ENCODE data around the gene PCDH8. TPM values are rescaled to one million over a fixed set of nuclear protein-coding genes. Genes with fewer than 3 reads are reported as not detected.

PCDH8 gene
- total and polyA plus RNA-seq, 2 donors (not counting 1 experiment from before 2014, with no cell fraction given) = not detected

DNA sequence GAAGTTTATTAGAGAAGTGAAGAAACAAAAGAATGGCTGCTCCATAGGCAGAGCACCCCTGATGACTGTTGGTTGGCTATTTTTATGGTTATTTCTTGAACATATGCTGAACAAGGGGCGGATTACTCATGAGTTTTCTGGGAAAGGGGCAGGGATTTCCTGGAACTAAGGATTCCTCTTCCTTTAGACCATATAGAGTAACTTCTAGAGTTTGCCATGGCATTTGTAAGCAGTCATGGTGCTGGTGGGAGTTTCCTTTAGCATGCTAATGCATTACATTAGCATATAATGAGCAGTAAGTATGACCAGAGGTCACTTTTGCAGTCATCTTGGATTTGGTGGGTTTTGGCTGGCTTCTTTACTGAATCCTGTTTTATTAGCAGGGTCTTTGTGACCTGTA lies 38.7 kb upstream of the PCDH8 start:
- H4K20me1 ChIP-seq (ENCODE audit: control insufficient read depth, extremely low read depth, insufficient read depth, low read length) = no peaks in the 10 kb centered on the region
- H3K4me1 ChIP-seq (ENCODE audit: control insufficient read depth, extremely low read depth, insufficient read depth, low read length) = no peaks in the 10 kb centered on the region
- no peak overlapping the region for H3K27ac ChIP-seq (ENCODE audit: insufficient read depth, low read length)
- TF ChIP-seq, protein P1, sequence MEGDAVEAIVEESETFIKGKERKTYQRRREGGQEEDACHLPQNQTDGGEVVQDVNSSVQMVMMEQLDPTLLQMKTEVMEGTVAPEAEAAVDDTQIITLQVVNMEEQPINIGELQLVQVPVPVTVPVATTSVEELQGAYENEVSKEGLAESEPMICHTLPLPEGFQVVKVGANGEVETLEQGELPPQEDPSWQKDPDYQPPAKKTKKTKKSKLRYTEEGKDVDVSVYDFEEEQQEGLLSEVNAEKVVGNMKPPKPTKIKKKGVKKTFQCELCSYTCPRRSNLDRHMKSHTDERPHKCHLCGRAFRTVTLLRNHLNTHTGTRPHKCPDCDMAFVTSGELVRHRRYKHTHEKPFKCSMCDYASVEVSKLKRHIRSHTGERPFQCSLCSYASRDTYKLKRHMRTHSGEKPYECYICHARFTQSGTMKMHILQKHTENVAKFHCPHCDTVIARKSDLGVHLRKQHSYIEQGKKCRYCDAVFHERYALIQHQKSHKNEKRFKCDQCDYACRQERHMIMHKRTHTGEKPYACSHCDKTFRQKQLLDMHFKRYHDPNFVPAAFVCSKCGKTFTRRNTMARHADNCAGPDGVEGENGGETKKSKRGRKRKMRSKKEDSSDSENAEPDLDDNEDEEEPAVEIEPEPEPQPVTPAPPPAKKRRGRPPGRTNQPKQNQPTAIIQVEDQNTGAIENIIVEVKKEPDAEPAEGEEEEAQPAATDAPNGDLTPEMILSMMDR (conservative IDR thresholded peaks at IDR 0.05 in 1 of 2, IDR thresholded peaks at IDR 0.05 in 1 of 2; ENCODE audit: low read depth in 1 of 2, low read length in 2 of 2) = no peak
- TF ChIP-seq EZH2 (IDR thresholded peaks at IDR 0.05; ENCODE audit: low read length, missing control alignments) = no peak
- no peaks in the 10 kb centered on the region for H3K27me3 ChIP-seq (ENCODE audit: control insufficient read depth, insufficient read depth, low read length)
- DNase-seq (ENCODE audit: low read depth in 2 of 2) = no peak
- no peaks in the 10 kb centered on the region for H3K79me2 ChIP-seq (ENCODE audit: control insufficient read depth, insufficient read depth, low read length)
- no peaks in the 10 kb centered on the region for H3K36me3 ChIP-seq (ENCODE audit: control insufficient read depth, insufficient read depth, low read length)
- no peaks in the 10 kb centered on the region for H3K9me3 ChIP-seq (ENCODE audit: control insufficient read depth, insufficient read depth, low read depth, low read length)
- no peak overlapping the region for H2AFZ ChIP-seq (ENCODE audit: low read length)
- H3K4me2 ChIP-seq (ENCODE audit: extremely low read depth, insufficient read depth, low read length) = no peak overlapping the region
- H3K4me3 ChIP-seq (replicated peaks in 1 of 4; ENCODE audit: control extremely low read depth in 1 of 4, insufficient read depth in 1 of 4, low read depth in 3 of 4, low read length in 4 of 4) = no peak overlapping the region
- no peak overlapping the region for H3K9ac ChIP-seq (ENCODE audit: insufficient read depth, low read length)

DNA sequence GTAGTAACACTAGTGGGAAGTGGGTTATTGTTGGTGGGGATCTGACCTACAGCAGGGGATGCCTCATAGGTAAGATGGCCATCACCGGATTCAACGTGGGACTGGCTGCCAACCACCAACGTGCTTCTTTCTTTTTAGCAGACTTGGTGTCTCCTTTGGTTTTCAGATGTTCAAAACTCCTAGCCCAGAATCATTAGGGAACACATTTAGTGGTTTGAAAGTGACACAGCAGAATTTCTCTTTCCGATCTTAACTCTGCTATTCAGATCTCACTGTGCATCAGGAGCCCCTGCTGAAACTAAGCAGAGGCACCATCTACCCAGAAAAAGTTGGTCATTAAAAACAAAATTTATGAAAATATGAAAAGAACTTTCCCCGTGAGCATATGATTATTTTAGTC lies 36.7 kb upstream of the PCDH8 start:
- Histone ChIP-seq H3K79me2 (ENCODE audit: control insufficient read depth, insufficient read depth, low read length) (no peaks in the 10 kb centered on the region), H3K36me3 (ENCODE audit: control insufficient read depth, insufficient read depth, low read length) (no peaks in the 10 kb centered on the region), H3K4me1 (ENCODE audit: control insufficient read depth, extremely low read depth, insufficient read depth, low read length) (no peaks in the 10 kb centered on the region), H3K4me3 (replicated peaks in 1 of 4; ENCODE audit: control extremely low read depth in 1 of 4, insufficient read depth in 1 of 4, low read depth in 3 of 4, low read length in 4 of 4) (no peak overlapping the region), H3K27ac (ENCODE audit: insufficient read depth, low read length) (no peak overlapping the region), H3K4me2 (ENCODE audit: extremely low read depth, insufficient read depth, low read length) (no peak overlapping the region), H4K20me1 (ENCODE audit: control insufficient read depth, extremely low read depth, insufficient read depth, low read length) (no peaks in the 10 kb centered on the region), H3K9ac (ENCODE audit: insufficient read depth, low read length) (no peak overlapping the region), H3K9me3 (ENCODE audit: control insufficient read depth, insufficient read depth, low read depth, low read length) (no peaks in the 10 kb centered on the region), H3K27me3 (ENCODE audit: control insufficient read depth, insufficient read depth, low read length) (no peaks in the 10 kb centered on the region), H2AFZ (ENCODE audit: low read length) (no peak overlapping the region)
- no peak for TF ChIP-seq EZH2 (IDR thresholded peaks at IDR 0.05; ENCODE audit: low read length, missing control alignments)
- TF ChIP-seq, protein P1 (conservative IDR thresholded peaks at IDR 0.05 in 1 of 2, IDR thresholded peaks at IDR 0.05 in 1 of 2; ENCODE audit: low read depth in 1 of 2, low read length in 2 of 2) = no peak
- no peak for DNase-seq (ENCODE audit: low read depth in 2 of 2)

DNA sequence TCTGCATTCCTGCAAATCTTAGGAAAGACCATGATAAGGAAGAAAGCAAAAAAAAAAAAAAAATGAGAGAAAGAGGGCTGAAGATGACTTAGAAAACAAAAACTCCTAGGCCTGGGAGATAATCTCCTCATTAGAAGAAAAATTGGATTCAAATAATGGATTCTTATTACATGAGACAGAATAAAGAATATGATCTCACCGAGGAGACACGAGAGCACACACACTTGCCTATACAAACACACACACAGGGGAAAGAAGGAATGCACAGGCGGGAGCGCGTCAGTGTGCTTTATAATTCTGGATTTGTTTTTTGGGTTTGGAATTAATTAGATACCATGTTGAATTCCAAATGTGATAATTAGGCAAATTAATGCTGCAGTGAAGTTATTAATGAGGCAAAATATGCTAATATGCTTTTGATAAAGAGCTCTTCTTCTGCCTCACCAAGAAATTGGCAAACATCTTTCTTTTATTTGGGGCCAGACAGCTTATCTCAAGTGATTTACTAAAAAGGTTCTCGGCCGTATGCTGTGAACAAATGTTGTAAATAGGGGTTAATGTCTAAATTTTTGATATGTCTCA lies 36.1 kb upstream of the PCDH8 start:
- DNase-seq (ENCODE audit: low read depth in 2 of 2) = no peak
- no peak overlapping the region for H3K9ac ChIP-seq (ENCODE audit: insufficient read depth, low read length)
- no peak overlapping the region for H3K4me2 ChIP-seq (ENCODE audit: extremely low read depth, insufficient read depth, low read length)
- H3K4me1 ChIP-seq (ENCODE audit: control insufficient read depth, extremely low read depth, insufficient read depth, low read length) = no peaks in the 10 kb centered on the region
- H4K20me1 ChIP-seq (ENCODE audit: control insufficient read depth, extremely low read depth, insufficient read depth, low read length) = no peaks in the 10 kb centered on the region
- no peak overlapping the region for H3K27ac ChIP-seq (ENCODE audit: insufficient read depth, low read length)
- no peaks in the 10 kb centered on the region for H3K36me3 ChIP-seq (ENCODE audit: control insufficient read depth, insufficient read depth, low read length)
- no peaks in the 10 kb centered on the region for H3K79me2 ChIP-seq (ENCODE audit: control insufficient read depth, insufficient read depth, low read length)
- H3K4me3 ChIP-seq (replicated peaks in 1 of 4; ENCODE audit: control extremely low read depth in 1 of 4, insufficient read depth in 1 of 4, low read depth in 3 of 4, low read length in 4 of 4) = no peak overlapping the region
- TF ChIP-seq, protein P1 (conservative IDR thresholded peaks at IDR 0.05 in 1 of 2, IDR thresholded peaks at IDR 0.05 in 1 of 2; ENCODE audit: low read depth in 1 of 2, low read length in 2 of 2) = no peak
- no peak for TF ChIP-seq EZH2 (IDR thresholded peaks at IDR 0.05; ENCODE audit: low read length, missing control alignments)
- H2AFZ ChIP-seq (ENCODE audit: low read length) = no peak overlapping the region
- no peaks in the 10 kb centered on the region for H3K27me3 ChIP-seq (ENCODE audit: control insufficient read depth, insufficient read depth, low read length)
- H3K9me3 ChIP-seq (ENCODE audit: control insufficient read depth, insufficient read depth, low read depth, low read length) = no peaks in the 10 kb centered on the region
